ENCODE data around the gene MEAF6. TPM values are rescaled to one million over a fixed set of nuclear protein-coding genes. Genes with fewer than 3 reads are reported as not detected.
A peak's percentile ranks its signal among the peaks of the same experiment; 100 is the strongest.

Gene MEAF6
- total RNA-seq (2021; fragmentation: NEBNext Ultra II Directional; extraction: Animal tissue kit (Norgen Biotek cat#: 25700)), result 36.9 and 38.8 TPM in 2 replicates
- polyA plus RNA-seq (2011; rRNA removed), result 12.7 and 23.0 TPM in 2 replicates
- 25.2 TPM for polyA plus RNA-seq (2011; cell fraction: cytosol; rRNA removed)
- polyA plus RNA-seq (2011; cell fraction: nucleus; rRNA removed), result 11.0 TPM
- polyA plus RNA-seq (2012, experiment 1 of 2), result 29.3 to 41.8 TPM (median 33.7 TPM) in 4 replicates
- polyA plus RNA-seq (2012, experiment 2 of 2), result 14.8 TPM
- polyA plus RNA-seq (2013, experiment 1 of 2), result 26.5 TPM
- 27.5 TPM for polyA plus RNA-seq (2013, experiment 2 of 2)
- polyA minus RNA-seq (2011; rRNA and poly(A)+ RNA removed), result 10.3 and 12.0 TPM in 2 replicates
- 9.3 TPM for polyA minus RNA-seq (2011; cell fraction: cytosol; rRNA and poly(A)+ RNA removed)
- polyA minus RNA-seq (2011; cell fraction: nucleus; rRNA and poly(A)+ RNA removed), result 10.8 TPM
- long read RNA-seq, experiment 1, transcript MEAF6-201 (7 exons, 1,525 nt), result major isoform, 15 of 39 reads
- long read RNA-seq, experiment 1, partial matches to known transcripts, result 10 of 39 reads
- long read RNA-seq, experiment 1, other reads (novel, unspliced or antisense), result 10 of 39 reads
- long read RNA-seq, experiment 2, transcript MEAF6-202 (6 exons, 603 nt), result minor isoform, 5 of 81 reads
- long read RNA-seq, experiment 2, transcript MEAF6-206 (8 exons, 1,408 nt), result minor isoform, 6 of 81 reads
- long read RNA-seq, experiment 2, transcript MEAF6-201 (7 exons, 1,525 nt), result major isoform, 59 of 81 reads
- long read RNA-seq, experiment 2, transcript MEAF6-203 (6 exons, 2,005 nt), result minor isoform, 6 of 81 reads
- long read RNA-seq, experiment 2, partial matches to known transcripts, result 1 of 81 reads
- long read RNA-seq, experiment 2, other reads (novel, unspliced or antisense), result 3 of 81 reads

DNA sequence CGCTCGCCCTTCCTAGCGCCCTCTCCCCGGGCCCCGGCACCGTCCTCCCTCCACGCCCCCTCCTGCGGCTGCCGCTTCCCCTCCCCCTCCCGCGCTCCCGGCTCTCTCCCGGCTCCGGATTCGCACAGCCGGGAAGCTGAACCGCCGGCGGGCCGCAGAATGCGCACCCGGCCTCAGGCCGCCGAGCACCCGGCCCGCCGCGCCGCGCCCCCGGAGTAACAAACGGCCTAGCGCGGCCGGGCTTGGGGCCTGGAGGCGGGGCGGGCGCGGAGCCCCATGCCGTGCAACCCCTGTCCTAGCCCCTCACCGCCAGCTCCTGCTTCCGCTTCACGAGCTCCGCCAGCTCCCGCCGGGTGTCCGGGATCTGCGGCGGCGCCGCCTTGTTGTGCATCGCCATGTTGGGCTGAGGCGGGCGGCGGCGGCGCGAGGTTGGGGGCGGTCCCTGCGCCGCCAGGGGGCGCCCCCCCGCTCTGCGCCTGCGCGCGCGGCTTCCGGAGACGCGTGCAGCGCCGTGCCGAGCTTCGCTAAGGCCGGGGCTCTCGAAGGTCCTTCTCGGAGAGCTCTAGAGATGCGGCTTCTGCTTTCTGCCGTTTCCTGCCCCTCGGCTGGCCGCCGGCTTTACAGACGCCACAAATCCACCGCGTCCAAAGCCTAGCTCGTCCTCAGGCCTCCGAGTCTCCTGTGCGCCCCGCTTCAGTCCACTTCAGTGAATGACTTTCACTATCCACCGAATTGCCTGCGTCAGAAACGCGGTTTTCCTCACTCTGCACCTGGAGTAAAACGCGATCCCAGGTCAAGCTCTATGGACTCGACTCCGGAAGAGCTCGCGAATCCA is at the start of gene MEAF6:
Gene MEAF6, minus strand, starts transcription at position 417 of the 835 bp plus-strand sequence. Its CDS starts 20 bp downstream, at position 397.
- Histone ChIP-seq H2BK5ac (ENCODE audit: low read depth, low read length) (peak within 1 kb of the TSS; percentile 97; the same call in 1 of the 2 replicates), H3K56ac (replicated peaks; ENCODE audit: insufficient read length, low read depth, low read length) (peak within 1 kb of the TSS; percentile 69), H3K4me1 (replicated peaks in 1 of 4; ENCODE audit: control insufficient read depth in 3 of 4, insufficient read depth in 4 of 4, low read length in 3 of 4) (peaks cover 2 to 13% (median 6%) of the 10 kb centered on the region in 4 experiments; a peak in 4 of 7 replicates), H3K23ac (ENCODE audit: insufficient read length) (no peak within 1 kb of the TSS), H3K9me3 (ENCODE audit: insufficient read depth in 2 of 2, low read depth in 1 of 2, low read length in 1 of 2) (no peaks in the 10 kb centered on the region; a peak in 1 of 4 replicates), H2BK15ac (ENCODE audit: low read length) (0 out of 2 replicates have a peak within 1 kb of the TSS, but pooled peaks have one; percentile 92), H3K4me2 (ENCODE audit: insufficient read depth in 1 of 2, low read depth in 2 of 2, low read length in 2 of 2) (peak within 1 kb of the TSS; percentile 85 to 89), H3K79me1 (ENCODE audit: low read depth, low read length) (peaks cover 4% of the 10 kb centered on the region), H3K79me2 (ENCODE audit: control insufficient read depth in 1 of 2, insufficient read depth in 2 of 2, low read length in 2 of 2) (peaks cover 3 to 15% of the 10 kb centered on the region in 2 experiments; a peak in 2 of 4 replicates), H3K14ac (ENCODE audit: insufficient read length) (peak within 1 kb of the TSS; percentile 96), H3K18ac (ENCODE audit: extremely low read depth, low read length) (peak within 1 kb of the TSS; percentile 98), H4K91ac (replicated peaks; ENCODE audit: insufficient read length, low read length) (peak within 1 kb of the TSS; percentile 99), H3K27ac (ENCODE audit: low read depth, low read length) (peak within 1 kb of the TSS; percentile 79; the same call in 1 of the 2 replicates), H4K20me1 (replicated peaks in 1 of 2; ENCODE audit: control insufficient read depth in 1 of 2, insufficient read depth in 2 of 2, low read length in 2 of 2) (peaks cover 3 to 7% of the 10 kb centered on the region in 2 experiments), H2BK12ac (ENCODE audit: low read depth, low read length) (peak within 1 kb of the TSS; percentile 44), H3K9ac (replicated peaks in 1 of 4; ENCODE audit: extremely low read depth in 1 of 4, low read depth in 3 of 4, low read length in 3 of 4) (peak within 1 kb of the TSS; percentile 73 to 81 (median 78); a peak in 6 of 7 replicates), H3K27me3 (replicated peaks in 1 of 4; ENCODE audit: control insufficient read depth in 3 of 4, extremely low read depth in 1 of 4, insufficient read depth in 3 of 4, low read length in 3 of 4) (no peaks in the 10 kb centered on the region), H3K36me3 (ENCODE audit: control insufficient read depth in 2 of 4, insufficient read depth in 4 of 4, low read length in 3 of 4) (peaks cover 0 to 16% (median 4%) of the 10 kb centered on the region in 4 experiments; a peak in 4 of 8 replicates), H3K4ac (replicated peaks; ENCODE audit: insufficient read length, low read depth, low read length) (peak within 1 kb of the TSS; percentile 65), H2BK120ac (replicated peaks; ENCODE audit: low read depth, low read length) (peak within 1 kb of the TSS; percentile 79), H4K8ac (ENCODE audit: extremely low read depth, insufficient read depth, low read length) (peak within 1 kb of the TSS; percentile 87), H2AFZ (ENCODE audit: low read length) (peak within 1 kb of the TSS; percentile 93), H2BK20ac (ENCODE audit: low read length) (peak within 1 kb of the TSS; percentile 43; the same call in 1 of the 2 replicates), H2AK5ac (ENCODE audit: low read depth, low read length) (no peak within 1 kb of the TSS), H4K5ac (ENCODE audit: insufficient read length, low read depth, low read length) (peak within 1 kb of the TSS; percentile 85), H3K4me3 (ENCODE audit: extremely low read depth in 1 of 4, insufficient read depth in 2 of 4, low read depth in 3 of 4, low read length in 4 of 4) (peak within 1 kb of the TSS; percentile 69 to 97 (median 78)), H3K23me2 (ENCODE audit: low read depth, low read length) (peaks cover 13% of the 10 kb centered on the region)
- CTCF ChIA-PET (ENCODE audit: partially characterized antibody), result interaction anchor here (0.6 to 3.6 kb wide), 19 partner anchors 9 to 430 kb away, joined by 3 to 18 read pairs (median 3); partner anchors contain the start of gene DNALI1
- FAIRE-seq (no peak), DNase-seq (ENCODE audit: low read depth in 1 of 2, low spot score in 2 of 2) (peak; percentile 46 to 92)
- POLR2A ChIA-PET (ENCODE audit: partially characterized antibody), result interaction anchor here (0.6 to 2.3 kb wide), 16 partner anchors 8 to 228 kb away, joined by 3 to 15 read pairs (median 3); partner anchors contain the start of genes DNALI1 and ZC3H12A
- 1% methylated on average over 60 of the region's 100 CpGs; no CpG with 5 or more reads in 1 of the 2 experiments for WGBS, 2 experiments (ENCODE audit: extremely low coverage in 1 of 2, insufficient coverage in 1 of 2, insufficient read length in 1 of 2, insufficient replicate concordance in 2 of 2, low coverage in 1 of 2, low lambda C conversion rate in 2 of 2, missing lambda C conversion rate in 1 of 2)
- TF ChIP-seq CBX5 (IDR thresholded peaks at IDR 0.05; ENCODE audit: low read depth, low read length) (no peak), POLR2A (IDR thresholded peaks at IDR 0.05; ENCODE audit: control extremely low read depth in 1 of 2, low read depth in 2 of 2, low read length in 2 of 2) (peak; percentile 46 to 60; a peak in 2 of 3 replicates), POU5F1 (IDR thresholded peaks at IDR 0.05; ENCODE audit: low read depth, low read length) (no peak), MAX (IDR thresholded peaks at IDR 0.05) (peak; percentile 83), RAD21 (IDR thresholded peaks at IDR 0.05 in 1 of 2, conservative IDR thresholded peaks at IDR 0.05 in 1 of 2; ENCODE audit: low read depth in 2 of 2, low read length in 2 of 2) (no peak), NRF1 (IDR thresholded peaks at IDR 0.05; ENCODE audit: low read depth, low read length) (peak; percentile 79)
